HAP-1 (cell line): Measurements from ENCODE around the gene CIBAR2.

Experiments
- DNase-seq, 2 experiments: peaks; one replicate each; pipeline ENCODE4 v3.0.0-alpha.2; 2016 to 2020; ENCODE audit warnings: low spot score in 2 of 2
- H3K27me3 ChIP-seq: fragments of 250-450 bp; sonication (Bioruptor Pico); 2 replicates; pipeline ENCODE4 v1.5.1; 2020; ENCODE audit warnings: low read depth, mild to moderate bottlenecking, moderate library complexity
- H3K36me3 ChIP-seq: fragments of 250-450 bp; sonication (Bioruptor Pico); replicated peaks from 2 replicates; pipeline ENCODE4 v1.5.1; 2020; ENCODE audit warnings: mild to moderate bottlenecking
- H3K4me1 ChIP-seq: fragments of 250-450 bp; sonication (Bioruptor Pico); 2 replicates; pipeline ENCODE4 v1.5.1; 2020; ENCODE audit warnings: mild to moderate bottlenecking
- H3K4me3 ChIP-seq: fragments of 250-450 bp; sonication (Bioruptor Pico); 2 replicates; pipeline ENCODE4 v1.5.1; 2020; ENCODE audit warnings: mild to moderate bottlenecking, moderate library complexity
- H3K9me3 ChIP-seq: fragments of 250-450 bp; sonication (Bioruptor Pico); 2 replicates; pipeline ENCODE4 v1.5.1; 2020; ENCODE audit warnings: mild to moderate bottlenecking, moderate library complexity
- in situ Hi-C: fragments of 300-500 bp; cut with MboI; formaldehyde crosslinking; loops from 3 replicates; pipeline ENCODE4 v1.14.3; 2020; ENCODE audit warnings: low sequenced_read_pairs, inconsistent platforms, mixed read lengths

Gene CIBAR2

DNA sequence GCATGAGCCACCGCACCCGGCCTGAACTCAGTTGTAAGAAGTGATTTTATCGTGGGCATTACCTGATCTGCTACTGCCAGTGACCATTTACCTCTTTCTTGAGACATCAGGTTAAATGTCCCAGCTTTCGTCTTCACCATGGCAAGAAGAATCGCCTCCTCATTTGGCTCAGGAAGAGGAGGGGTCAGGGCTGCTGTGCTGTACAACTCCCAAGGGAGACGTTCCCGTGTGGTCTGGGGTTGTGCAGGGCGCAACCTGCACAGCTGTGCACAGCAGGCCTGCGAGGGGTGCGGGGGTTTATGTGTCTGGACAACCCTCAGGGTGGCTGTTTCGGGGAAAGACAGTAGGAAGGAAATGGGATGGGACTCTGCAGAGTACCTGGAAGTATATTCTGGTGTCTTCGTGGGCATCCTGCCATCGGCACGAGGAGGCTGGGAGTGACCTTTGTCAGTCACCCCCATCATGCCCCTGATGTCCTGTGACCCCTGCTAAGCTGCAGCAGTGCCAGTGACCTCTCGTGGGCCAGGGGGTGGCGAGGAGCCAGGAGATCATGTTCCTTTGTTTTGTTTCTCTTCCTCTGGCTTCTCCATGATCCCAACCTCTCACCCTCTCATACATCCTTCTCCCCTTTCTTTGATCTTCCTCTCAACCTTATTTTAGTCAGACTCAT, 27.3 kb downstream of the CIBAR2 start:
- no peak overlapping the region for H3K4me3 ChIP-seq
- no peaks in the 10 kb centered on the region for H3K9me3 ChIP-seq
- no peaks in the 10 kb centered on the region for H3K36me3 ChIP-seq
- in situ Hi-C loops = no loop called here
- peaks cover 31% of the 10 kb centered on the region for H3K4me1 ChIP-seq
- no peak for DNase-seq
- H3K27me3 ChIP-seq = no peaks in the 10 kb centered on the region

DNA sequence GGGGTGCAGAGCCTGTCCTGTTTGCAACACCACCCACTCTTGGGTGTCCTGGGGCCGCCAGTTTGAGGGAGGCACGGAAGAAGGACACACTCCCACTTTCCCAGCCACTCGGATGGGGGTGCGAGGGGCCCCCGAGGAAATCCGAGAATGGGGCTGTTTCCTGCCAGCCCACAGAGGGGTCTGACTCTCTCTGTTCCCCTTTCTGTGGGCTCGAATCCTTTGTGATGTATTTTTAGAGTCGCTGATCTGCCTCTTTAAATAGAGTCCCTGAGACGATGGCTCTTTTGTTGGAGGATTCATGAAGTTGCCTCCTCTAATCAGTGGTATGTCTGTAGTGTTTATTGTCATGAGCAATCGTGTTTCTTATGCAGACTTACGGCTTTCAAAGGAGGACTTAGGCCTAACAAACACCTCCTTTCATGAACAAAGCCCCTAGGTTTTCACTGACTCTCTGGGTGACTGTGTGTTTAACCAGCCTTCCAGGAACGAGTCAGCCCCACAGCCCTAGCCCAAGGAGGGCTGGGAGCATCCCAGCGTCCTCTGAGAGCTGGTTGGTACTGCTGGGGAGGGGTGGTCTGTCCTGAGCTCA, 29.1 kb downstream of the CIBAR2 start:
- H3K27me3 ChIP-seq = no peaks in the 10 kb centered on the region
- in situ Hi-C loops = no loop called here
- no peaks in the 10 kb centered on the region for H3K36me3 ChIP-seq
- no peaks in the 10 kb centered on the region for H3K9me3 ChIP-seq
- H3K4me1 ChIP-seq = peaks cover 31% of the 10 kb centered on the region
- DNase-seq = peak; percentile 79 to 99
- H3K4me3 ChIP-seq = peak overlapping the region; percentile 12

DNA sequence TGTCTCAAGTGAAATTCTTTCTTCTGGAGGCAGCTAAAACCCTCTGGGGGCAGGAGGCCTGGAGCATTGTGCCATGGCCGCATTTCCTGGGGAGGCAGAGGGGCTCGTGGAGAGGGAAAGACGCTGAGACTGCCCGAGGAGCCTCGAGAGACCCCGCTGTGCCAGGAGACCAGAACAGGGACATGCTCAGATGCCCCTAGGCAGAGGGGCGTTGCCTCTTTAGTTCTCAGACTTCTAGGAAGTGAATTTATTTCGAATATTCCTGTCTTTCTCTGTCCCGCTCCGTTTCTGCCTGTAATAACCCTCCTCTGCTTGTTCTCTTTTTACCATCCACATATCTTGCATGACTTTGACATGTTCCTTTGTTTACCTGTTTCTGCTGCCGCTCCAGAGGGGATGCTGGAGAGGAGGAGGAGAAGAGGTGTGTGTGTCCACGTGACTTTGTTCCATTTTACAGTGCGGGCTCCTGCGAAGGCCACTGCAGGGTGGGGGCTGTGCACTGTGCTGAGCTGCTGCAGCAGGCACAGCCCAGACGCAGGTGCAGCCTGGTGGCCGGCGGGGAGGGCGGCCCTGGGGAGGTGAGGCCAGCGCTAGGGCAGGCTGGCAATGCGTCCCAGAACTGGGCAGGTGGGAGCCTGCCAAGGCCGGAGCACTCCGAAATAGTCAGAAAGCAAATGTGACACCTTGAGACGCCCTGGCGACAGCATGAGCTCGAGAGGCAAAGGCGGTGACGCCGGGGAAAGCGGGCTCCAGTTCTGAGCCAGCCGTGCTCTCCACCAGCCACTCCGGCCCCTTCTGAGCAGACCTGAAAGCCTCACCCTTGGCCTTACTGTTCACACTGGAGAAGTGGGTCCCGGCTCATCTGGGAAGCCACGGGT, 29.9 kb downstream of the CIBAR2 start:
- H3K4me3 ChIP-seq = peak overlapping the region; percentile 12
- no peaks in the 10 kb centered on the region for H3K27me3 ChIP-seq
- H3K9me3 ChIP-seq = no peaks in the 10 kb centered on the region
- DNase-seq = peak; percentile 47 to 78
- peaks cover 31% of the 10 kb centered on the region for H3K4me1 ChIP-seq
- H3K36me3 ChIP-seq = no peaks in the 10 kb centered on the region
- in situ Hi-C loops = no loop called here

DNA sequence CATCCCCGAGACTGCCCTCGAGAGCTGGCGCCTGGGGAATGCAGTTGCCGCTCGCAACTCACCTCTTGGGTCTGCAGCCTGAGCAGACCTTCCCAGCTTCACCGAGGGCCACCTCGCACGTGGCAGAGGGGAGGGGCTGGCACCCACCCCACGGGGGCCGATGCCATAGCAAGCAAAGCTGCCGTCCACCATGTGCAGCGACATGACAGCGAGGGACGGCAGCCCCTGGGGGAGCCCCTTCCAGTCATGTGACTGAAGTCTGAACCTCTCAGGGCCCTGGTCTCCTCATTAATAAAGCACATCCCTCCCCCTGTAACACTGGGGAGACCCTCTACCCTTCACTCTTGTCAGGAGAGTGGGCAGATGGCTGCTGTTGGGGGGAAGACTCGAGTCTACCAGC, 30.5 kb downstream of the CIBAR2 start:
- Histone ChIP-seq H3K36me3 (no peaks in the 10 kb centered on the region), H3K9me3 (no peaks in the 10 kb centered on the region), H3K27me3 (no peaks in the 10 kb centered on the region), H3K4me3 (no peak overlapping the region), H3K4me1 (peaks cover 31% of the 10 kb centered on the region)
- in situ Hi-C loops = no loop called here
- no peak for DNase-seq

DNA sequence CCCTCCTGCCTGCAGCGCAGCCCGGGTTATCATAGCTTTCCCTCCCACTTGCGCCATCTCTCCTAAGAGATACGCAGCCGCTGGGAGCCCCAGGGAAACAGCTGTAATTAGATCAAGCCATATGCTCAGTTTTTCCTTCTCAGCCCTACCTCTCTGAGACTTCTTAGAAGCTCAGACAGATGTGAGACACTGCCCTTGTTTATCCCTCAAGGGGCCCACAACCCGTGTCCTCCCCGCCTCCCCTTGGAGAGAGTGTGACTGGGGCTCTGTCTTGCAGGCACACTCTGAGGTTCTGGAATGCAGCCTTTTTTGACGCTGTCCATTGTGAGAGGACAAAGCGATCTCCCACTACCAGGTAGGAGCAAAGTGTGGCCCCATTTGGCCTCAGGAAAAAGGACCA, 31.2 kb downstream of the CIBAR2 start:
- Histone ChIP-seq H3K36me3 (no peaks in the 10 kb centered on the region), H3K9me3 (no peaks in the 10 kb centered on the region), H3K27me3 (no peaks in the 10 kb centered on the region), H3K4me3 (no peak overlapping the region), H3K4me1 (peaks cover 31% of the 10 kb centered on the region)
- in situ Hi-C loops = no loop called here
- peak; percentile 23 to 59 for DNase-seq

DNA sequence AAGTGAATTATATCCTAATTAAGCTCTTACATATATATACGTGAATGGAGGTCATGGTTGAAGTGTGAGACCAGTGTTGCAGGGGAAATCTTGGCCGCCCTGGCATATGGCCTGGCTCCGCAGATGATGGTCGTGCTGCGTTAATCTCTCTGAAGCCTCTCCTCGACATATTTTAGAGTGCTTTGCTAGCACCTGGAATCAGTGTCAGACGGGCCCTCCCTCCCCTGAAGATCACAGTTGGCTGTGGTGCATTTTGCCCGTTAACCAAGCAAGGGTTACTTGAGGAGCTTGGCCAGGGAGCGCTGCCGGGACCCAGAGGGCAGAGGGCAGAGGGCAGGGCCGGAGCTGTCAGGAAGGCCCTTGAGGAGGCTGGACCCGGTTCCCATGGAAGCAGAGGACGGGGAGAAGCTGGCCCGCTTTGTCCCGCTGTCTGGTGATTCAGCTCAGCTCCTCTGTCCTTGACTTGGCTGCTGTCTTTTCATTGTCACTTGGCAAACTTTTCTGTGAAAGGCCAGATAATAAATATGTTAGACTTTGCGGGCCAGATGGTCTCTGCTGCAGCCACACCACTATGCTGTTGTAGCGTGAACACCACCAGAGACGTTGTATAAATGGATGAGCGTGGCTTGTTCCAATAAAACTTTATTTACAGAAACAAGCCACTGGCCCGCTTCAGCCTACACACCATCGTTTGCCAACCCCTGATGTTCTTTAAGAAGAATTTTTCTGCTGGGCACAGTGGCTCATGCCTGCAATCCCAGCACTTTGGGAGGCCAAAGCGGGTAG, 32.3 kb downstream of the CIBAR2 start:
- no peaks in the 10 kb centered on the region for H3K27me3 ChIP-seq
- H3K36me3 ChIP-seq = no peaks in the 10 kb centered on the region
- in situ Hi-C loops = no loop called here

DNA sequence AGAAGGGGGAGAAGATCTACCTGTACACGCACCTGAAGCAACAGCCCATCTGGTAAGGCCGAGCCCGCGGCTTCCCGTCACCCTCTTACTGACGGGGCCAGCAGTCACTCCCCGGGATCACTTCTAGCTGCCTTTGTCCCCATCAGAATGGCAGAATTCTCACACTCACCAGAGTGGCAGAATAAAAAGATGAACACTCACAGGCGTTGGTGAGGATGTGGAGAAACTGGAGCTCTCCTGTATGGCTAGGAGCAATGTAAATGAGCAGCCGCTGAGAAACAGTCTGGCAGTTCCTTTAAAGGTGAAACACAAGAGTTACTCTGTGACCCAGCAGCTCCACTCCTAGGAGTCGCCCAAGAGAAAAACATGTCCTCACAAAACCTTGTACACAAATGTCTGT, 33.3 kb downstream of the CIBAR2 start:
- peaks cover 37% of the 10 kb centered on the region for H3K4me1 ChIP-seq
- in situ Hi-C loops = no loop called here
- H3K9me3 ChIP-seq = no peaks in the 10 kb centered on the region
- no peaks in the 10 kb centered on the region for H3K36me3 ChIP-seq
- no peak overlapping the region for H3K4me3 ChIP-seq
- no peaks in the 10 kb centered on the region for H3K27me3 ChIP-seq
- no peak for DNase-seq

More for the DNA sequence above, 32.3 kb downstream of the CIBAR2 start:
- H3K9me3 ChIP-seq = no peaks in the 10 kb centered on the region
- DNase-seq = no peak
- peaks cover 37% of the 10 kb centered on the region for H3K4me1 ChIP-seq
- H3K4me3 ChIP-seq = no peak overlapping the region

DNA sequence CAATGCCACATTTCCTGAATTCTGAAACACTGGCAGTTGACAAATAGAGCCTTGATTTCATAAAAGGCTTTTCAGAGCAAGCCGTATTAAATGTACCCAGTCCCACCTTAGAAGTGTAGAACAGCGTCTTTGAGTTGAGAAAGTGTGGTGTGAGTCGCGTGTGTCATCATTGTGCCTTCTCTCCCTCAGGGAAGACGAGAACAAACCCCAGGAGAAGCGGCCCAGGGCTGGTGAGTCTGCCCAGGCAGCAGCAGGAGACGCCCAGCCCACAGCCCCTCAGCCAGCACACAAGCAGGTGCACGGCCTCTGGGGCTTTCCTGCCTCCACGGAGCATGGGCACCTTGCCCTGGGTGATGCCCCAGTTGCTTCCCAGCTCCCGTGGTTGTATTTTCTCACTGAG, 34.0 kb downstream of the CIBAR2 start:
- DNase-seq = no peak
- no peaks in the 10 kb centered on the region for H3K9me3 ChIP-seq
- H3K4me1 ChIP-seq = peaks cover 31% of the 10 kb centered on the region
- no peaks in the 10 kb centered on the region for H3K27me3 ChIP-seq
- in situ Hi-C loops = no loop called here
- no peak overlapping the region for H3K4me3 ChIP-seq
- no peaks in the 10 kb centered on the region for H3K36me3 ChIP-seq

DNA sequence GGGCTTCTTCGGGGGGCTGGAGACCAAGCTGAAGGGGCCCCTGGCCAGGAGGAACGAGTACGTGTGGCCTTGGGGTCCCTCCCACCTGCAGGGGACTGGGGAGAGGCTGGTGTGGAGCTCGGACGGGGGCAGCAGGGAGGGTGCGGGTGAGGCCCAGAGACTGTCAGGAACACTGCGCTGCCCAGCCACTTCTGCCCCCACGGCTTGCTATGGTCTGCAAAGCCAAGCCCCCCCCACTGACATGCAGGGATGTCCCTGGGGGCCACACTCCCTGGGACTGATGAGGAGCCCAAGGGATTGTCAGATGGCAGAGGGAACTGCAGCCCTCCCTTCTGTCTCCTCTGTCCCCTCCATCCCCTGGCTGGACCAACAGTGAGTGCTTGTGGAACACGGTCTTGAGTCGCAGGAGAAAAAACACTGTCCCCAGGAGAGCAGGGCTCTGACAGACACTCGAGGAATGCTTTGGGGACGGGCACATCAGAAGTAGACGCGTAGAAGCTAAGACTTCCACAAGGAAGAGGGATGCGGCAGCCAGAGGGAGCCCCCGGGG, 34.6 kb downstream of the CIBAR2 start:
- no peak for DNase-seq
- in situ Hi-C loops = no loop called here
- H3K27me3 ChIP-seq = no peaks in the 10 kb centered on the region
- no peaks in the 10 kb centered on the region for H3K9me3 ChIP-seq
- H3K4me3 ChIP-seq = no peak overlapping the region
- H3K4me1 ChIP-seq = peaks cover 27% of the 10 kb centered on the region
- H3K36me3 ChIP-seq = no peaks in the 10 kb centered on the region

DNA sequence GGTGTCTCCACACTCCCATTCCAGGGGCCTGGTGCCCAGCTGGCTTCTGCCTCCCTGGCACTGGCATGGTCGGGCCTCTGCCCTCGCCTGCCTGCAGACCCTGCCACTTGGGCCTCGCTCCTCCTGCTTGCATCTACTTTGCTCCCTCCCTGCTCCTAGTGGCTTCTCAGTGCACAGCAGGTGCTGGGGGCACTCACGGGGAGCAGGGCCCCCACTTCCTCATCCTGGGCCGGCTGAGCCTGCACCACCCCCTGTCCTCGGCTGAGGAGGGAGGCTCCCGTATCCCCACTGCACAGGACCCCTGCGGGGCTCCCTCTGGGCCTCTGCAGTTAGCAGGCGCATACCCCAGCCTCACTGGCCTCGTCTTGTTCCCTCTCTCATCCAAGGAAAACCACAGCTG, 35.2 kb downstream of the CIBAR2 start:
- in situ Hi-C loops = no loop called here
- H3K4me3 ChIP-seq = no peak overlapping the region
- H3K9me3 ChIP-seq = no peaks in the 10 kb centered on the region
- H3K27me3 ChIP-seq = no peaks in the 10 kb centered on the region
- no peaks in the 10 kb centered on the region for H3K36me3 ChIP-seq
- DNase-seq = no peak
- H3K4me1 ChIP-seq = peaks cover 21% of the 10 kb centered on the region

DNA sequence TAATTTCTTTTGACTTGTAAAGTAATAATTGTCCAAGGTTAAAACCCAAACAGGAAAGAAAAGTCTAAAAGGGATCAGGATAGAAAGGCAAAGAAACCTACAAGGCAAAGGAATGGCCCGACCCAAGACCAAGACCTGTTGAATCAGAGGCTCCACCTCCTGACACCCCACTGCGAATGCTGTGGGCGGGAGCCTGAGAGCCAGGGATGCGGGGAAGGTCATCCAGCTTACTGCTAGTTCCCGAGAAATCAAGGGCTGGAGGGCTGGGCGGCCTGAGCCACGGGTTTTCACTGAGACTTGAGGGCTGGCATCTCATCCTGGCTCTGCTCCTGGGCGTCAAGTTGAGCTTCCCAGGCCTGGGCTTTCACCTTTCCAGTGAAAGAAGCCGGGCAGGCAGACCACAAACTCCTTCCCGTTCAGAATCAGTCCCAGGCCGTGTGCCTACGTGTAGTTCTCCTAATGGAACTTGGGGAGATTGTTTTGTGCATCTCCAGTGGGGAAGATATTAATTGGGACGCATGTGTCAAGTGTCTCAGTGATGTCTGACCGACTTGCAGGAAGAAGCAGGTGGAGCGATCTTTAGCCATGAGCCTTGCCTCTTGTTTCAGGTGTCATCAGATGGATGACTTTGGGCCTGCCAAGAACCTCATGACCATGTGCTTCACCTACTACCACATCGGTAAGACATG, 36.9 kb downstream of the CIBAR2 start:
- no peaks in the 10 kb centered on the region for H3K9me3 ChIP-seq
- H3K4me1 ChIP-seq = peaks cover 7% of the 10 kb centered on the region; the same call in 1 of the 2 replicates
- peak; percentile 15 to 46 for DNase-seq
- in situ Hi-C loops = no loop called here
- H3K36me3 ChIP-seq = no peaks in the 10 kb centered on the region
- no peaks in the 10 kb centered on the region for H3K27me3 ChIP-seq
- no peak overlapping the region for H3K4me3 ChIP-seq

DNA sequence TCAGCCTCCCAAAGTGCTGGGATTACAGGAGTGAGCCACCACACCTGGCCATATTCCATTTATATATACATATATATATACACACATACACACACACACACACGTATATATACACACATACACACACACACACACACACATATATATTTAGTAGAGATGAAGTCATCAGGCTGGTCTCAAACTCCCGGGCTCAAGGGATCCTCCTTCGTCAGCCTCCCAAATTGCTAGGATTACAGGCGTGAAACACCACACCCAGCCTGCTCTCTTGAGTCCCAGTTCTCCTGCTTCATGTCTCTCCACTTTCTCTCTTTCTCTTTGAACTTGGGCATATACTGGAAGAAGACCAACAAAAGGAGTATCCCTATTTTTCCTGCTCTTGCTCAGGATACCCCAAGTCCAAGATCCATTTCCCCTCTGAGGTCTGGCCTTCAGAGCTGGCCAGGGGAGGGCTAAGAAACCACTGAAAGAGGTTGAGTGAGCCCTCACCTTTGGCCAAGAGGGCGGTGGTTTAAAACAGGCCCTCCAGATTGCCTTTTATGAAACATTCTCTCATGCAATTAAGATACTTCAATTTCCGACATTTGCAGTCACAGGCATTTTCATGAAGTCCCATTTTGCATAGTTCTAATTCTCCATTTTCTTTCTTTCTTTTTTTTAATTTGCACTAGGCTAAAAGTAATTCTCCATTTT, 37.9 kb downstream of the CIBAR2 start:
- Histone ChIP-seq H3K4me3 (no peak overlapping the region), H3K27me3 (no peaks in the 10 kb centered on the region), H3K9me3 (no peaks in the 10 kb centered on the region), H3K4me1 (peaks cover 7% of the 10 kb centered on the region; the same call in 1 of the 2 replicates), H3K36me3 (no peaks in the 10 kb centered on the region)
- in situ Hi-C loops = no loop called here
- no peak for DNase-seq
